HG02623 (cell line): ENCODE data around the gene DACT3.

Experiments used
- ATAC-seq: cut with Tn5 transposase; IDR thresholded peaks from one replicate; pipeline ENCODE4 v1.9.1; 2021; ENCODE audit warnings: moderate library complexity; ENCODE audit not compliant: unreplicated experiment

Gene DACT3

GRCh38 chr19:46670813-46671212 lies 9.8 kb upstream of the DACT3 start:
- ATAC-seq = no peak

GRCh38 chr19:46668662-46669061 lies 7.7 kb upstream of the DACT3 start:
- ATAC-seq = no peak

GRCh38 chr19:46665072-46665471 lies 4.1 kb upstream of the DACT3 start:
- no peak for ATAC-seq

- no peak for ATAC-seq
Measured at GRCh38 chr19:46661735-46662592, 982 bp upstream of the DACT3 start.

- ATAC-seq = peak; percentile 4
Measured at GRCh38 chr19:46660551-46661019, 397 bp downstream of the DACT3 start.

GRCh38 chr19:46660008-46660517 lies 919 bp downstream of the DACT3 start:
- ATAC-seq = no peak

- no peak for ATAC-seq
Measured at GRCh38 chr19:46659151-46660007, 1.6 kb downstream of the DACT3 start.

GRCh38 chr19:46656541-46656940 lies 4.4 kb downstream of the DACT3 start:
- ATAC-seq = no peak

GRCh38 chr19:46654621-46655152 lies 6.3 kb downstream of the DACT3 start:
- ATAC-seq = no peak

GRCh38 chr19:46650445-46650844 lies 10.5 kb downstream of the DACT3 start:
- no peak for ATAC-seq

GRCh38 chr19:46648961-46649960 lies 11.7 kb downstream of the DACT3 start:
- ATAC-seq = no peak

GRCh38 chr19:46648060-46648960 lies 12.7 kb downstream of the DACT3 start:
- ATAC-seq = no peak

- no peak for ATAC-seq
Measured at GRCh38 chr19:46646402-46646801, 14.6 kb downstream of the DACT3 start.

- no peak for ATAC-seq
Measured at GRCh38 chr19:46644720-46645119, 16.3 kb downstream of the DACT3 start.

- ATAC-seq = no peak
Measured at GRCh38 chr19:46640656-46641055, 20.3 kb downstream of the DACT3 start.

GRCh38 chr19:46639358-46640182 lies 21.4 kb downstream of the DACT3 start:
- no peak for ATAC-seq

GRCh38 chr19:46637224-46637623 lies 23.8 kb downstream of the DACT3 start:
- no peak for ATAC-seq
